SKM-1 treated with dmso at 0.1 percent for 144 hours (cell line): ENCODE data around the gene HEXD.
A peak's percentile ranks its signal among the peaks of the same experiment; 100 is the strongest.

Source experiments
- DNase-seq: peaks from one replicate; lab custom pipeline; 2025; ENCODE audit not compliant: unreplicated experiment; lab: John Stamatoyannopoulos, UW

The HEXD gene

DNA sequence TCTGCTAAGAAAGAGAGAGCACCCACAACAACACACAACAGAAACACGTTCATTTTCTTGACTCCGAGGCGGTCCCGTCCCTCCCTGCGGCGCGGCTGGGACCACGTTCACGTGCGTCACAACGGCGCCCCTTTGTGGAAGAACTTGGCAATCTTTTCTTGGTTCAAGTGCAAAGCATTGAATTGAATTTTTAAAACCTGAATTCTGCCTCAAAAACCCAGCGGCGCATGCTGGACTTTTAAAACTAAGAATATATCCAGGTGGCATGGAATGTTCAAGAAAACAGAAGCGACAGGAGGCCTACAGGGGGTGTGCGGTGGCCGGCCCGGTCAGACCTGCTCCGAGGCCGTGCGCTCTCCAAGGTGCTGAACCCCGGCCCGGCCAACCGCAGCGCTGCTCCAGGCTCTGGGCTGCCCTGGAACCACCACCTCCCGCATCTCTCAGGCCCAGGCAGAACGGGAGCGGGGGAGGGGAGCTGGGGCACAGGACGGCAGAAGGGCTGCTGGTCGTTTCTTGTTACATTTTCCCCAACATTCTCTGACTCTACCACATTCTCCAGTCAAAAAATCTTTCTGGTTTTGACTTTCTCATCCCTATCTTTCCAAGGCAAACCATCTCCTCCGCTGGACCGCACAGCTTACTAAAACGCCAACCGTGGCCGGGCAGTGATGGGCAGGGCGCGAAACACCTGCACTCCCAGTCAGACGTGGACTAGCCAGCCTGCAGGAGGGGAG is 3.4 kb upstream of the HEXD start:
- DNase-seq = no peak

DNA sequence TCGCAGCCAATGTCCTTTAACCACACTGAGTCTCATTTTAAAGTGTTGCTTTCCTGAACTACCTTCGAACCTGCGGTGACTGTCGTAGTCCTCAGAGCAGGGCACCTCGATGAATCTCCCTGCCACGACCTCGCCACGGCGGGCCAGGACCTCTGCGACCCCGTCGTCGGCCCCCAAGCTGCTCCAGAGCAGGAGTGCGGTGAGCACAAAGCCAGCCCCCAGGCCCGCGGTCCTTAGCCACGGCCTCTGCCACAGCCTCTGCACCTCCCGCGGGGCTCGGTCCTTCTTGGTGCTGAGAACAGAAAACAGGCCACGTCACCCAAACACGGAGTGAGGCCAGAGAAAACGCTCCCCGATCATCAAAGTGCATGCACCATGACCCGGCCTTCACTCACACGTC is 2.8 kb upstream of the HEXD start:
- DNase-seq = no peak

DNA sequence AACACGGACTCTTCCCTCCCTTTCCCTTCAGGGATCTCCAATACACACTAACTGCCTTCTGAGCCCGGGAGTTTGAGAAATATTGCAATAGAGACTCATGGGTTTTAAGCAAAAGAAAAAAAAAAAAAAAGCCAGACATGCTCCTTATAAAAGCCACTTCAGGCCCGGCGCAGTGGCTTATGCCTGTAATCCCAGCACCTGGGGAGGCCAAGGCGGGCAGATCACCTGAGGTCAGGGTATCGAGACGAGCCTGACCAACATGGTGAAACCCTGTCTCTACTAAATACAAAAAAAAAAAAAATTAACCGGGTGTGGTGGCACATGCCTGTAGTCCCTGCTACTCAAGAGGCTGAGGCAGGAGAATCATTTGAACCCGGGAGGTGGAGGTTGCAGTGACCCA is 2.4 kb upstream of the HEXD start:
- no peak for DNase-seq

DNA sequence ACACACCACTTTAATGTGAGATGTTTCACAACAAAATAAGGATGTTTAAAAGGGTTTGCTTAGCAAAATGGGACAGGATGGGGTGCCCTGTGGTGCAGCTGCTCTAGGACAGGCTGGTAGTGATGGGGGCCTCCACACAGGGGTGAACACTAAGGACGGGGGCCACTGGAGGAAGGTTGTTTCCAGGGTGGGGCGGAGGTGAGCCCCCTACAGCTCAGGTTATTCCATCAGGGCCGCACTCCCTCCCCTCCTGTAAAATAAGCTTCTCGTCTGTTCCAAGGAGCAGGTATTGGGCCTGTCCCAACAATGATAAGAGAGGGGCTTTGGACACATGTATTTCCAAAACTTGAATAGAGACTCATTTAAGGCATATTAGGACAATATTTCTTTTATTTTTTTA is 1.9 kb upstream of the HEXD start:
- DNase-seq = no peak

DNA sequence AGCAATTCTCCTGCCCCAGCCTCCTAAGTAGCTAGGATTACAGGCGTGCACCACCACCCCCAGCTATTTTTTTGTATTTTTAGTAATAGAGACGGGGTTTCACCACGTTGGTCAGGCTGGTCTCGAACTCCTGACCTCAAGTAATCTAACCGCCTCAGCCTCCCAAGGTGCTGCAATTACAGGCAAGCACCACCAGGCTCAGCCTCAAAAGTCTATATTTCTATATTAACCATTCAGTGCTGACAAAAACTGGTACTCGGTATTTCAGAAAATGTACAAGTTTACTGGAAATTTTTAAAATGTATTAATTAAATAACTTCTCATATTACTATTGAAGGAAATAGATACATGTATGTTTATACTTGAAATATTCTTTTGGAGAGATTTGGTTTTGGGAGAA is 1.4 kb upstream of the HEXD start:
- no peak for DNase-seq

DNA sequence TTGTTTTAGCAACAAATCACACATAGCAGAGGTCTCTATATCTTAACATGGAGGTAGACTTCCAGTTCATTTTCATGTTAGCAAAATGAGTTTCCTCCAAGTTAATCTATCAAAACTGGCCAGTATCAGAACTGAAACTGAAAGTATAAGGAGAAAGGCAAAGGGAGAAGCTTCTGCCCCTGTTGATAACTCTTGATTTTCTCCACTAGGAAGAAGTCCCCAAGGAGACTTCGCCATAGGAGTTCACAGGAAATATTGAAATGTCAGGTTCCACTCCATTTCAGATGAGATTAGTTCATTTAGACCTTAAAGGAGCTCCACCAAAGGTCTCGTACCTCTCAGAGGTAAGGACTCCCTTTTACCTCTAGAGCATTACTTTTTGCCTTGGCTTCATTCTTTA is 1.4 kb downstream of the HEXD start:
- DNase-seq = no peak

DNA sequence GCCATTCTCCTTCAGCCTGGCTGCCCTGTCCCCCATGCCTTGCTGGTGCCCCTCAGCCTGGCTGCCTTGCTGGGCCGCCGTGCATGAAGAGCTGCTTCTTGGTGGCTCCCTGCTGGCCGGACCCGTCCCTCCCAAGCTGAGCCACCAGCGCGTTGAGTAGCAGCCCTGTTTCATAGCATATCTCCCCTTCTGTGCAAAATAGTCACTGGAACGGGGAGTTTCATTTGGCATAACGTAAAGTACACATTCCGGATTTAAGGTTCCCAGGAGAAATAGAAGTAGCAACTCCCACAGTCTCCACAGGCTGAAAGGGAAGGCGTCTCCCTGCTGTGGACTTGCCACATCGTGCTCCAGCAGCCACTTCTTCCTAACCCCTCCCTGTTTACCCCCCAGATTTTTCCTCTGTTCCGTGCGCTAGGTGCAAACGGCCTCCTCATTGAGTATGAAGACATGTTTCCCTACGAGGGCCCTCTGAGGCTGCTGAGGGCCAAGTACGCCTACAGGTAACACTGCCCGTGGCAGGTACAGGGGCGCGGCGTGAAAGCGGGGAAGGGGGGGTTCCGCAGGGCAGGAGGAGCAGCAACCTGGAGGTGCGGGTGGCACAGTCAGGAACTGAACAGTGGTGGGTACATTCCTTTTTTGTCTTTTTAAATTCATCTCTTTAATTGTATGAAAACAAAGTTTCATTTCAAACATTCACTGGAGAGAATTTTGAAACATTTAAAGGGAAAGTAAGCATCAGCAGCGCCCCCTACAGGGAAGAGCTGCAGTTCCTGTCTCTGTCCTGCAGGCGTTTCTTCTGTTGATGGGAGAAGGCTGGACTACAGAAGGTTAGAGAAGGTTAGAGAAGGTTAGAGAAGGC is 6.1 kb downstream of the HEXD start:
- DNase-seq = peak; percentile 64

DNA sequence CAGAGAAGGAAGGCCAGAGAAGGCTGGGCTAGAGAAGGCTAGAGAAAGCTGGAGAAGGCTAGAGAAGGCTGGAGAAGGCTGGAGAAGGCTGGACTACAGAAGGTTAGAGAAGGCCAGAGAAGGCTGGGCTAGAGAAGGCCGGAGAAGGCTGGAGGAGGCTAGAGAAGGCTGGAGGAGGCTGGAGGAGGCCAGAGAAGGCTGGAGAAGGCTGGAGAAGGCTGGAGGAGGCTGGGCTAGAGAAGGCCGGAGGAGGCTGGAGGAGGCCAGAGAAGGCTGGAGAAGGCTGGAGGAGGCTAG is 6.7 kb downstream of the HEXD start:
- DNase-seq = no peak

DNA sequence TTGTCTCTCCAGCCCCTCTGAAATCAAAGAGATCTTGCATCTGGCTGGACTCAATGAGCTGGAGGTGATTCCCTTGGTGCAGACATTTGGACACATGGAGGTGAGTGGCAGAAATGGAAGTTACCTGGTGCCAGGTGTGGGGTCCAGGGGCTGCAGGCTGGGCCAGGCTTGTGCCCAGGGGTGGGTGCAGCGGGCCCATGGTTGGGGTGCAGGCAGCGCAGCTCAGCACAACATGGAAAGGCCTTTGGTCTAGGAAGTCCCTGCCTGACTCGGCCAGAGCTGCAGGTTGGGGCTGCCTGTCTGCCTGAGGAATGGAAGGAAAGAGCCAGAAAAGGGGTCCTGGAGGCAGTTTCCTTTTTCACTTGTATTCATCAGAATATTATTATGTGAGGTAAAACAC is 10.4 kb downstream of the HEXD start:
- DNase-seq = no peak

DNA sequence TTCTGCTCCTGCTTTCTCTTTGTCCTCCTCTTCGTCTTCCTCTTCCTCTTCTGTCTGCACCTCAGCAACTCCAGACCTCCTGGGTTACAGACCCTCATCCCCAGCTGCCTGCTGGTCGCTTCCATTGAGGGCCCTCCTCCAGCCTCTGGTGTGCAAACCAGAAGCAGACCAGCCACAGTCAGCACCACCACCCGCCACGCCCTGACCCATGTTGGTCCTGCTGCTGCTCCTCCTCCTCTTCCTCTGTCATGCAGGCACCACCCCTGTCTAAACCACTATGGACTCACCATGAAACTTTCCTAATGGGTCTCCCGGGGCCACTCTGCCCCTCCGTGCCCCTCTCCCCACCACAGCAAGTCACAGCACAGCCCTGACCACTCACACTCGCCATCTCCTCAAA is 11.7 kb downstream of the HEXD start:
- DNase-seq = no peak

DNA sequence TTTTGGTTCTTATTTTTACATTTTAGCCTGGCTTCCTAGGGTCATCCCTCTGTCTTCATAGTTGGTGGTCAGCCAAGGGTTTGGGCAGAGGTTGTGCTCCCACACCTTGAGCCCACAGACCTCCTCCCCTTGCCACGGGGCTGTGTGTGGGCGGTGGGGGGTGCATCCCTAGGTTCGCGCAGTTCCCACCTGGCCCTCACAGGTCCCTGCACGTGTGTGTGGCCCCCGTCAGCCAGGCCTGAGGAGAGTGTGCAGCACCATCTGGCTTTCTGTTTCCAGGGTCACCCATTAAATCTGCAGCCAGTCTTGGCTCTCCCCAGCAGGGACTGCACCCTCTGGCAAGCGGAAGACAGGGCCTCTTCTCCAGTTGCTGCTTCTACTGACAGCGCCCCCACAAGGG is 13.9 kb downstream of the HEXD start:
- DNase-seq = no peak

DNA sequence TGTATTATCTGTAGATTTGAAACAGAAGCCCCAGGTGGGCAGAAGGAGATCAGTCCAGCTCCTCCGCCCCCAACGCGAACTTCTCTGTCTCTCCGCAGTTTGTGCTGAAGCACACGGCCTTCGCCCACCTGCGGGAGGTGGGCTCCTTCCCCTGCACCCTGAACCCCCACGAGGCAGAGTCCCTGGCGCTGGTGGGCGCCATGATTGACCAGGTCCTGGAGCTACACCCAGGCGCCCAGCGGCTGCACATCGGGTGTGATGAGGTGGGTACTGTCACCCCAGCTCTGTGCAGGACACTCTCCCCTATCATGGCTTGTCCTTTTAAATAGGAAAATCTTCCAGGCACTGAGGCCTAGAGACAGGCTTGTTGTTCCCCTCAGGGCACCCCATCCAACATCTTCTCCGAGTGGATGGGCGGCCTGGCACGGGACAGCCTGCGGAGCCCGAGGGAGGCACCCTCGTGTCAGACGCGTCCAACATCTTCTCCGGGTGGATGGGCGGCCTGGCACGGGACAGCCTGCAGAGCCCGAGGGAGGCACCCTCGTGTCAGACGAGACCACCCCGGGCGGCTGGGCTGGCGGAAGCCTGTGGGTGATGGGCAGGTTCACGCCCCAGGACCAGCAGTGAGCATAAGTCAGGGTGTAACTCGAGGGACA is 15.5 kb downstream of the HEXD start:
- DNase-seq = no peak

DNA sequence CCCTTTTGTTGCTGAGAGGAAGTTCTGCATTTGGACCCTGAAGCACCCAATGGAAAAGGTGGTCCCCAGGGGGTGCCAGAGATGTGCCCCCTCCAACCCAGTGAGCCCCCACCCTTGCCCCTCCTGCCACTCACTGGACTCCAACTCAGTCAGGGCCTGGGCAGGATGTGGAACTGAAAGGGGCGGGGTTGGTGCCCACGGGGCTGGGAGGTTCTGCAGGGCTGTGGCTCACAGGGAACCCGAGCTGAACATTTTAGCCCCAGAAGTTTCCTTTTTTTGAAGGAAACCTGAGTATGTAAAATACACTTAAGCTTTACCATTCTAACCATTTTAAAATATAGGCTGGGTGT is 16.0 kb downstream of the HEXD start:
- DNase-seq = no peak

DNA sequence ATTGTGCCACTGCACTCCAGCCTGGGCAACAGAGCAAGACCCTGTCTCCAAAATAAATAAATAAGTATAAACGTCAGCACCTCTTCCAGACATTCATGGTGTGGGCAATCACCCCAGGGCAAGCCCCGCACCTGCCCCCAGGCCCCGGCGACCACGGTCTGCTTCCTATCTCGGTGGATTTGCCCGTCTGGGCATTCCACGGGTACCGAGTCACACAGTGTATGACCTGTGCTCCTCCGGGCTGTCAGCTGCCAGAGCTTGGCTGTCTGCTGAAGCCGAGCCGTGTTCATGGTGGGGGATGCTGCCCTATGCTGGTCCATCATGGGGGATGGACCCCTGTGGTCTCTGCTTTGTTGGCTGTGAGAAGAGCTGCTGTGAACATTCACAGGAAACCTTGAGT is 17.0 kb downstream of the HEXD start:
- no peak for DNase-seq

DNA sequence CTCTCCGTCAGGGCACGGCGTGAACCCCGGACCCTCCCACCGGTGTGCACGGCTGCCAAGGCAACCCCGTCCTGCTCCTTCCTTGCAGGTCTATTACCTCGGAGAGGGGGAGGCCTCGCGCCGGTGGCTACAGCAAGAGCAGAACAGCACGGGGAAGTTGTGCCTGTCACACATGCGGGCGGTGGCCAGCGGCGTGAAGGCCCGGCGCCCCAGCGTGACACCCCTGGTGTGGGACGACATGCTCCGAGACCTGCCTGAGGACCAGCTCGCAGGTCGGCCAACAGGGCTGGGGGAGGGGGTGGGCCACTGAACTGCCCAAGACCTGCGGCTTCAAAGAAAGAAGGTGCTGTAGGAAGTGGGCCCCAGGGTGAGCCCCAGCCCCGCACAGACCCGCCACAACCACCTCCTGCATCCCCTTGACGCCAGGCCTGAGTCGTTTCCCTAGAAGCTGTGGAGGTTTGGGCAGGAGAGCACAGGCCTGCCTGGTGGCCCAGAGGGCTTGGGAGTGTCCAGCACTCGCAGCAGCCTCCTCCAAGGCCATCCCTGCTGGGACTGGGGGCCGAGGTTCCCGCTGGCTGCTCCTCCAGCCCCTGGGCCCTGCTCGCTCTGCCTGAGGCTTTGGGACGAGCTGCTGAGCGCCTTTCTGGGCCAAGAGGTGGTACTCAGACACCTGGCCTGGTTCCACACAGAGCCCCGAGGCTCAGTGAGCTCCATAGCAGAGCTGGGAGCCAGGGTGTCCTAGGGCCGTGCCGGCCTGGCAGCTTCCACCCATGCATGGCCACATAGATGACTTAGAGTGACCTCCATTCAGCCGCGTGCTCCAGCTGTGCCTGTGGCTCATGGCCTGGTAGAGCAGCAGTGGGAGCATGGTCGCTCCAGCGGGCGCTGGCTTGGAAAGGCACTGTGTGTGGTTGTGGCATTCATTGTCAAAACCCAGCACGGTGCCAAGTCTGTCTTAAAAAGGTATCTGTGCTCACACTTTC is 17.7 kb downstream of the HEXD start:
- no peak for DNase-seq

DNA sequence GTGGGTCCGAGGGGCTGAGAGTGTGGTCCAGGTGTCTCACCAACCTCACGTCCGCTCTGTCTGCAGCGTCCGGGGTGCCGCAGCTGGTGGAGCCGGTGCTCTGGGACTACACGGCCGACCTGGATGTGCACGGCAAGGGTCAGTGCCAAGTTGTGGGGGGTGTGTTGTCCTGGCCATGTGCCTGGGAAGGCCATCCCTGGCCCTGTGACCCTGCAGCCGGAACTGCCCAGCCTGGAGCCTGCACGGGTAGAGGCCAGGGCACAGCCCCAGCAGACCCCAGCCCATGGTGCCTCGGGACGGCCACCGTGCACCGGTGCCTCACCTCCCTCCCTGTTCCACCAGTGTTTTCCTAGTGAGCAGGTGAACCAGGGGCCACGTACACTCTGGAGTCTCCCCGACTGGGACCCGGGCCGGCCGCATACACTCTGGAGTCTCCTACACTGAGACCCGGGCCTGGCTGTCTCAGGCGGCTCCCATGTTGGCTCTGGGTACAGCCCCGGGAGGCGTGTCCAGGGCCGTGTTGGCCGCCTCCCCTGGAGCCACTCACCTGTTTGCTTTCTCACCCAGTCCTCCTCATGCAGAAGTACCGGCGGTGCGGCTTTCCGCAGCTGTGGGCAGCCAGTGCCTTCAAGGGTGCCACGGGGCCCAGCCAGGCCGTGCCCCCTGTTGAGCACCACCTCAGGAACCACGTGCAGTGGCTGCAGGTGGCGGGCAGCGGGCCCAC is 18.6 kb downstream of the HEXD start:
- DNase-seq = no peak

DNA sequence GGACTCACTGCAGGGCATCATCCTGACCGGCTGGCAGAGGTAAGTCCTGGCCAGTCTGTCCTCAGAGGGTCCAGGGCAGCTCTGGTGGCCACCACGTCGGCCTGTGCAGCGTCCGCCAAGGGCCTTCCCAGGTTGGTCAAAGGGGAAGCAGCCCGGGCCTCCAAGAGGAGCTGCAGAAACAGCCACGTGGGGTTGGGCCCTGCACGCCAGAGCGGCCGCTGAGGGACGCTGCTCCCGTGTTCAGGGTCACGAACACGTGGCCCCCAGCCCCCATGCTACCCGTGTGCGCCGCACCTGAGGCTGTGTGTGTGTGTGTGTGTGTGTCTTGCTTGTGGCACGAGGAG is 19.1 kb downstream of the HEXD start:
- no peak for DNase-seq

DNA sequence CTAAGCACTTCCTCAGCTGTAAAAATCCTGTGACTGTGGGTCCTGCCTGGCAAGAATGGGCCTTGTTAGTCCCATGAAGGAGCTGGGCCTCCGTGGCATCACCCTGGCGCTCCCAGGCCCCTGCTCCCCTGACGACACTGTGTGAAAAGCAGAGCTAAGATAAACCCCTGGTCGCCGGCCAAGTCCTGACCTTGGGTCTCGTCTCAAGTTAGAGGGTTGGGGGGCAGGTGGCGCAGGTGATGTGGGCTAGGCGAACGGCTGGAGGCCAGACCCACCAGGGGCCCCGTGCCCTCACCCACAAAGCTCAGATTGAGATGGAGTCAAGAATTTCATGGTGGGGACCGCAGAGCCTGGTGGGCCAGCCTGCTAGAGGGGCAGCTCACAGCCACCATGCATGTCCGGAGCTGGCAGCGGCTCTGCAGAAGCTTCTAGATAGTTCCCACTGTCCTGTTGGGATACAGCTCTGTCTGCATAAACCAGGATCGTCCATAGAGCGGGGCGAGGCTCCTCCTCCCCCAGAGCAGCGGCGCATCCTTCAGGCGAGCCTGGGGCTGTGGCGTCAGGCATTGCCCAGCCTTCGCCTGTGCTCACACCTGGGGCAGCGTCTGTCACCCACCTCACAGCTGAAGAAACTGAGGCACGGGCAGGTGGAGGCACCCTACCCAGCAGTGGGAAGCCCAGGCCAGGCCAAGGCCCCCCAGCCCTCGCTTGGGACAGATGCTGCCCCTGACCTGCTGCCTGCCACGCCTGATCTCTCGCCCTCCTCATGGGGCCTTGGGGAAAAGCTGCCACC is 20.4 kb downstream of the HEXD start:
- no peak for DNase-seq

DNA sequence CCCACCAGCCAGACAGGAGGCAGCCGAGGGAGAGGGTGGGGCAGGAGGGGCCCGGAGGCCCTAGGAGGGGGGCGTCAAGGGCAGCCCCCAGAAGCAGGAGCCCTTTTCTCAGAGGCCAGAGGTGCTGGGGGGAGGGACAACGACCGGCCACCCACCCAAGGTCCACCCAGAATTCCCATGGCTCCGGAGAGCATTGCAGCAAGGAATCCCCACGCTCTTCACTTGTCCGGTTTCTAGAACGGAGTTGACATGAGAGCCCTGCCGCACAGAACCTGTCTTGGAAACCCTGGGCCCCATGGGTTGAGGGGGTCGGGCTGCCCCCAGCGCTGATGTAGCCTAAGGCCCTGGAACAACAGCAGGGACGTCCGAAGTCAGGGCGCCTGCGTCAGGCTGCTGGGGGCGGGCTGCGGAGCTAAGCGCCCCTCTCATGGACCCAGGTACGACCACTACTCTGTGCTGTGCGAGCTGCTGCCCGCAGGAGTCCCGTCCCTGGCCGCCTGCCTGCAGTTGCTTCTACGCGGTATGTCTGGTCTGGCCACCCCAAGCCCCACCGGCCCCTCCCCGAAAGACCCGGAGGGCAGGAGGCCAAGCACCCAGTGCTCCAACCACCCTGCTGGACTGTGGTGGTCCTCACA is 21.2 kb downstream of the HEXD start:
- DNase-seq = no peak
